Vagina (tissue), 2 donors: ENCODE data around the gene FUNDC2.

Experiments used
- POLR2A ChIP-seq, 2 donors: fragments of 450-650 bp; IDR thresholded peaks; one replicate each; pipeline ENCODE4 v1.6.1; 2017; ENCODE audit warnings: antibody characterized with exemption in 2 of 2, mild to moderate bottlenecking in 2 of 2, moderate library complexity in 2 of 2
- POLR2AphosphoS5 ChIP-seq, 2 donors: sonication (generic); formaldehyde crosslinking; IDR thresholded peaks; one replicate each; pipeline ENCODE4 v1.9.0; 2017; ENCODE audit warnings: antibody characterized with exemption in 2 of 2, mild to moderate bottlenecking in 2 of 2, low read depth in 1 of 2; ENCODE audit not compliant: insufficient read depth in 1 of 2
- TF ChIP-seq, protein P1 (sequence below), 3 experiments: fragments of 450-650 bp in 2 of 3; fragments of 200-600 bp in 1 of 3; sonication (generic) in 1 of 3; IDR thresholded peaks; one replicate each; pipeline ENCODE4 v1.5.1; 2017 to 2019; ENCODE audit warnings: antibody characterized with exemption in 3 of 3, mild to moderate bottlenecking in 2 of 3, moderate library complexity in 2 of 3

DNA sequence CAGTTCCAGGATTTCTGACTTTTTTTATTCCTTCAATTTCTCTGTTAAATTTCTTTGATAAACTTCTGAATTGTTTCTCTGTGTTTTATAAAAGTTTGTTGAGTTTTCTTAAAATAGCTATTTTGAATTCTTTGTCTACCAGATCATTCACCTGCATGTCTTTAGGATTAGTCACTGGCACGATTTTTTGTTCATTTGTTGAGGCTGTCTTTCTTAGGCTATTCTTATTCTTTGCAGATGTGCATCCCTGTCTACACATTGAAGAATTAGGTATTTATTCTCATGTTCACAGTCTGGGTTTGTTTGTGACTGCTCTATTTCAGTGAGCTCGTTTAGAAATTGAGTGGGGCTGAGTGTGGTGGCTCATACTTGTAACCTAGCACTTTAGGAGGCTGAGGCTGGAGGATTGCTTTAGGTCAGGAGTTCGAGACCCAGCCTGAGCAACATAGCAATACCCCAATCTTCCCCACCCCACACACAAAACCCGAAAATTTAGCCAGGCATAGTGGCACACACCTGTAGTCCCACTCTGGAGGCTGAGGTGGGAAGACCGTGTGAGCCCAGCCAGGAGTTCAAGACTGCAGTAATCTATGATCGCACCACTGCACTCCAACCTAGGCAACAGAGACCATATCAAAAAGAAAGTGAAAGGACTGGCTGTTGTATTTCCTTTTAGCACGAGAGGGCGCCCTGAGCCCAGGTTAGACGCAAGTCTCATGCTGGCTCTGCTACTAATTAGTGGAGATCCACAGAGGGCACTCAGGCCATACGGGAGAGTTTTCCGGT, 46.1 kb upstream of the FUNDC2 start:
- TF ChIP-seq, protein P1, sequence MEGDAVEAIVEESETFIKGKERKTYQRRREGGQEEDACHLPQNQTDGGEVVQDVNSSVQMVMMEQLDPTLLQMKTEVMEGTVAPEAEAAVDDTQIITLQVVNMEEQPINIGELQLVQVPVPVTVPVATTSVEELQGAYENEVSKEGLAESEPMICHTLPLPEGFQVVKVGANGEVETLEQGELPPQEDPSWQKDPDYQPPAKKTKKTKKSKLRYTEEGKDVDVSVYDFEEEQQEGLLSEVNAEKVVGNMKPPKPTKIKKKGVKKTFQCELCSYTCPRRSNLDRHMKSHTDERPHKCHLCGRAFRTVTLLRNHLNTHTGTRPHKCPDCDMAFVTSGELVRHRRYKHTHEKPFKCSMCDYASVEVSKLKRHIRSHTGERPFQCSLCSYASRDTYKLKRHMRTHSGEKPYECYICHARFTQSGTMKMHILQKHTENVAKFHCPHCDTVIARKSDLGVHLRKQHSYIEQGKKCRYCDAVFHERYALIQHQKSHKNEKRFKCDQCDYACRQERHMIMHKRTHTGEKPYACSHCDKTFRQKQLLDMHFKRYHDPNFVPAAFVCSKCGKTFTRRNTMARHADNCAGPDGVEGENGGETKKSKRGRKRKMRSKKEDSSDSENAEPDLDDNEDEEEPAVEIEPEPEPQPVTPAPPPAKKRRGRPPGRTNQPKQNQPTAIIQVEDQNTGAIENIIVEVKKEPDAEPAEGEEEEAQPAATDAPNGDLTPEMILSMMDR (IDR thresholded peaks at IDR 0.05): peak in 2 of 3 experiments; percentile 54 to 75
- TF ChIP-seq POLR2AphosphoS5 (IDR thresholded peaks at IDR 0.05; ENCODE audit: insufficient read depth in 1 of 2, low read depth in 1 of 2) (no peak), POLR2A (IDR thresholded peaks at IDR 0.05) (no peak)
